ENCODE data around the gene MORN1.

DNA sequence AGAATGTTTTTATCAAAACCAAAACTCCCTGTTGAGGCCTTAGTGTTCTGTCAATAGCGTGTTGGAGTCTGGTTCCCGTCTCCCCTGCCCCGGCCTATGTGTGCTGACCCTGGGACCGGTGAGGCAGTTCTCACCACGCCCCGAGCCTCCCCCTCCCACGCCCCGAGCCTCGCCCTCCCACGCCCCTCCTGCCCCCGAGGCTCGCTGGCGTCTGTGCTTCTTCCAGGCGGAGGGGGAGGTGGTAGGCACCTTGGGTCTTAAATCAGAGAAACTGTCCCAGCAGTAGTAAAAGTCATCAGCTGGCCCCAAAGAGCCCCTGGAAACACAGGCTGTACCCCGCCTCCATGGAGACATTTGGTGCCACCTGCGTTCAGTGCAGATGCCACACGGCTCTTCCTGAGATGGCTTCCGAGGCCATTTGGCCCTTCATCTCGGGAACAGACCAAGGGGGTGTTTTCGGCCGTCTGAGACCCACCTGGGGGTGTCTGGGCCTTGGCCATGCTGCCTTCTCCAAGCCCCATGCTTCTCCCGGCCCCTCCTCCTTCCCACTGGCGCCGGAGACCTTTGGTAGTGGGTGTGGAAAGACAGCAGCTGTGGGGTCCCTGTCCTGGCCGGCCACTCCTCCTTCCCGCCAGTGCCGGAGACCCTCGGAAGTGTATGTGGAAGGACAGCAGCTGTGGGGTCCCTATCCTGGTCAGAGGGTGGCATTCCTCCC, 118.5 kb downstream of the MORN1 start:
- TF ChIP-seq, protein P1, sequence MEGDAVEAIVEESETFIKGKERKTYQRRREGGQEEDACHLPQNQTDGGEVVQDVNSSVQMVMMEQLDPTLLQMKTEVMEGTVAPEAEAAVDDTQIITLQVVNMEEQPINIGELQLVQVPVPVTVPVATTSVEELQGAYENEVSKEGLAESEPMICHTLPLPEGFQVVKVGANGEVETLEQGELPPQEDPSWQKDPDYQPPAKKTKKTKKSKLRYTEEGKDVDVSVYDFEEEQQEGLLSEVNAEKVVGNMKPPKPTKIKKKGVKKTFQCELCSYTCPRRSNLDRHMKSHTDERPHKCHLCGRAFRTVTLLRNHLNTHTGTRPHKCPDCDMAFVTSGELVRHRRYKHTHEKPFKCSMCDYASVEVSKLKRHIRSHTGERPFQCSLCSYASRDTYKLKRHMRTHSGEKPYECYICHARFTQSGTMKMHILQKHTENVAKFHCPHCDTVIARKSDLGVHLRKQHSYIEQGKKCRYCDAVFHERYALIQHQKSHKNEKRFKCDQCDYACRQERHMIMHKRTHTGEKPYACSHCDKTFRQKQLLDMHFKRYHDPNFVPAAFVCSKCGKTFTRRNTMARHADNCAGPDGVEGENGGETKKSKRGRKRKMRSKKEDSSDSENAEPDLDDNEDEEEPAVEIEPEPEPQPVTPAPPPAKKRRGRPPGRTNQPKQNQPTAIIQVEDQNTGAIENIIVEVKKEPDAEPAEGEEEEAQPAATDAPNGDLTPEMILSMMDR (IDR thresholded peaks at IDR 0.05): no peak
- no peak for TF ChIP-seq POLR2A (IDR thresholded peaks at IDR 0.05)

Data from gastroesophageal sphincter (tissue), 3 donors.